K562 (cell line): ENCODE data around the gene GAL3ST3. TPM values are rescaled to one million over a fixed set of nuclear protein-coding genes. Genes with fewer than 3 reads are reported as not detected.
A peak's percentile ranks its signal among the peaks of the same experiment; 100 is the strongest.

Source experiments
- ATAC-seq: fragments of 200-7000 bp; cut with Tn5 transposase; 3 replicates; pipeline ENCODE4 v1.9.1; 2020; ENCODE audit warnings: moderate library complexity
- BruUV-seq: library from RNA; stranded (reverse); fragments of 400-500 nt; replicated peaks from 2 replicates; lab custom pipeline; 2021; lab: Mats Ljungman, UMichigan
- CTCF ChIA-PET: fragments of 300-600 bp; formaldehyde crosslinking; extraction: SDS; loops from one replicate; lab custom pipeline; 2021; ENCODE audit warnings: low intra/inter-chr PET ratio; lab: Yijun Ruan, JAX
- POLR2A ChIA-PET: fragments of 300-600, 350-650 bp; sonication (Branson Sonifier 250); formaldehyde crosslinking; extraction: SDS; loops from one replicate; lab custom pipeline; 2021; ENCODE audit warnings: antibody characterized with exemption, inconsistent platforms; lab: Yijun Ruan, JAX
- DNase-seq, 4 experiments: peaks; one replicate each; pipeline versions ENCODE4 v3.0.0 to v3.0.0-alpha.2; 2011 to 2018; ENCODE audit warnings: low spot score in 3 of 4, mixed read lengths in 3 of 4; ENCODE audit errors: extremely low read depth in 1 of 4
- FAIRE-seq: peaks from 2 replicates; lab custom pipeline; 2011; peaks lifted over from hg19 to GRCh38; lab: Jason Lieb, UNC
- H2AFZ ChIP-seq: 2 replicates; pipeline ENCODE4 v1.6.0; 2011; ENCODE audit warnings: low read depth, low read length, control low read depth, inconsistent platforms
- H3K27ac ChIP-seq: fragments of 200-600 bp; 3 replicates; pipeline ENCODE4 v1.8.0; 2011; ENCODE audit warnings: low read depth, mild to moderate bottlenecking, control low read depth, inconsistent platforms, low read length, moderate library complexity, mixed read lengths; ENCODE audit errors: extremely low read depth
- H3K27me3 ChIP-seq, 2 experiments: fragments of 300-600 bp in 1 of 2; 2 replicates in 1 of 2; 3 replicates in 1 of 2; pipeline versions ENCODE4 v1.6.0 to v1.8.0; 2011; ENCODE audit warnings: inconsistent platforms in 2 of 2, low read length in 2 of 2, mild to moderate bottlenecking in 1 of 2, mixed read lengths in 1 of 2, moderate library complexity in 1 of 2; ENCODE audit not compliant: control insufficient read depth in 2 of 2, insufficient read depth in 2 of 2
- H3K36me3 ChIP-seq: fragments of 300-600 bp; 3 replicates; pipeline ENCODE4 v1.8.0; 2011; ENCODE audit warnings: mild to moderate bottlenecking, low read length, inconsistent platforms; ENCODE audit not compliant: control insufficient read depth, insufficient read depth
- H3K4me1 ChIP-seq, 2 experiments: fragments of 200-600 bp in 1 of 2; replicated peaks in 1 of 2; 2 replicates in 1 of 2; 3 replicates in 1 of 2; pipeline versions ENCODE4 v1.5.1 to v1.8.0; 2011; ENCODE audit warnings: inconsistent platforms in 2 of 2, low read length in 2 of 2, mild to moderate bottlenecking in 1 of 2, mixed read lengths in 1 of 2, moderate library complexity in 1 of 2; ENCODE audit not compliant: control insufficient read depth in 2 of 2, insufficient read depth in 2 of 2
- H3K4me2 ChIP-seq: 2 replicates; pipeline ENCODE4 v1.6.1; 2011; ENCODE audit warnings: low read length, control low read depth, inconsistent platforms, mixed read lengths; ENCODE audit not compliant: insufficient read depth
- H3K4me3 ChIP-seq: fragments of 200-600 bp; sonication (generic), shearing (Covaris generic); 2 replicates; pipeline ENCODE4 v1.5.1; 2016; ENCODE audit warnings: control low read depth, inconsistent platforms
- H3K79me2 ChIP-seq: fragments of 200-600 bp; 3 replicates; pipeline ENCODE4 v1.8.0; 2011; ENCODE audit warnings: low read length, inconsistent platforms; ENCODE audit not compliant: control insufficient read depth, insufficient read depth
- H3K9ac ChIP-seq, 2 experiments: 2 replicates each; pipeline versions ENCODE4 v1.6.0 to v1.6.1; 2011; ENCODE audit warnings: low read depth in 2 of 2, low read length in 2 of 2, control low read depth in 1 of 2, inconsistent platforms in 1 of 2, mild to moderate bottlenecking in 1 of 2, mixed read lengths in 1 of 2; ENCODE audit not compliant: insufficient read depth in 1 of 2
- H3K9me1 ChIP-seq: one replicate; pipeline ENCODE4 v1.6.0; 2011; ENCODE audit warnings: inconsistent platforms, mild to moderate bottlenecking, low read length, moderate library complexity; ENCODE audit not compliant: control insufficient read depth, insufficient read depth
- H3K9me3 ChIP-seq: replicated peaks from 2 replicates; pipeline ENCODE4 v1.5.1; 2011; ENCODE audit warnings: low read depth, low read length, inconsistent platforms; ENCODE audit not compliant: control insufficient read depth, insufficient read depth
- H4K20me1 ChIP-seq: replicated peaks from 2 replicates; pipeline ENCODE4 v1.6.1; 2011; ENCODE audit warnings: low read length, inconsistent platforms, mixed read lengths; ENCODE audit not compliant: control insufficient read depth, insufficient read depth
- ARID1B ChIP-seq: fragments of 450-650 bp; IDR thresholded peaks from 2 replicates; pipeline ENCODE4 v1.6.1; 2016; ENCODE audit warnings: antibody characterized with exemption, mild to moderate bottlenecking, inconsistent platforms
- CEBPG ChIP-seq, 3 experiments: fragments of 200-800 bp in 1 of 3; sonication (Bioruptor generic) in 1 of 3; sonication (generic) in 1 of 3; formaldehyde crosslinking in 1 of 3; IDR thresholded peaks in 2 of 3; conservative IDR thresholded peaks in 1 of 3; 2 replicates each; pipeline versions ENCODE4 v1.6.1 to v1.8.0; 2016 to 2022; ENCODE audit warnings: missing compliant biosample characterization in 2 of 3, missing genetic modification characterization in 2 of 3, mild to moderate bottlenecking in 1 of 3, missing genetic modification reagents in 1 of 3
- FOXJ2 ChIP-seq: fragments of 200-800 bp; sonication (Bioruptor generic); IDR thresholded peaks from 2 replicates; pipeline ENCODE4 v1.6.1; 2016; ENCODE audit warnings: missing genetic modification characterization, missing compliant biosample characterization
- HCFC1 ChIP-seq: IDR thresholded peaks from 2 replicates; pipeline ENCODE4 v1.6.1; 2012; ENCODE audit warnings: low read depth, low read length, improper control_type of control experiment
- KLF10 ChIP-seq: fragments of 250-450 bp; sonication (Bioruptor Pico); IDR thresholded peaks from 2 replicates; pipeline ENCODE4 v1.6.1; 2021; ENCODE audit warnings: matching md5 sums
- NELFE ChIP-seq: IDR thresholded peaks from 2 replicates; pipeline ENCODE4 v1.6.1; 2011; ENCODE audit warnings: mild to moderate bottlenecking; ENCODE audit not compliant: insufficient read depth, insufficient read length
- ZNF766 ChIP-seq: fragments of 200-800 bp; sonication (Bioruptor generic); conservative IDR thresholded peaks from 2 replicates; pipeline ENCODE4 v1.6.1; 2016; ENCODE audit warnings: missing genetic modification characterization, missing compliant biosample characterization
- WGBS: fragments of 100-300 bp; shearing (Covaris generic); methylation state at CpG from one replicate; pipeline ENCODE4 v1.1.6; 2016; ENCODE audit warnings: low coverage, mixed read lengths; ENCODE audit not compliant: insufficient coverage; ENCODE audit errors: missing lambda C conversion rate; 5-methylcytosine and 5-hydroxymethylcytosine counted together
- in situ Hi-C: fragments of 300-500 bp; cut with MboI; formaldehyde crosslinking; loops from 4 replicates; pipeline ENCODE4 v1.15.0; 2018; ENCODE audit warnings: inconsistent platforms, mixed read lengths
- intact Hi-C: fragments of 100-400 bp; cut with micrococcal nuclease; formaldehyde crosslinking; loops from 2 replicates; pipeline ENCODE4 v1.14.2; 2022
- polyA plus RNA-seq, 8 experiments: library from polyadenylated mRNA; depleted of rRNA in 4 of 8; stranded (reverse) in 5 of 8; unstranded in 3 of 8; fragments of >200 nt; fragmentation: Nextera tagmentation in 2 of 8; fragmentation: Illumina TruSeq in 1 of 8; extraction: Ambion mirVana in 2 of 8; extraction: Trizol in 1 of 8; gene quantifications; 2 replicates each; pipeline versions ENCODE4 v1.2.1 to v1.2.3, GENCODE V29; 2011 to 2014; ENCODE audit warnings: inconsistent platforms in 1 of 8, missing spikeins in 1 of 8
- total RNA-seq, 7 experiments: library from RNA; depleted of rRNA in 6 of 7; stranded (reverse); fragments of >200 nt in 6 of 7; fragmentation: Illumina TruSeq in 2 of 7; extraction: Trizol in 2 of 7; gene quantifications; 2 replicates each; pipeline versions ENCODE4 v1.2.1 to v1.2.3, GENCODE V29; 2011 to 2021; ENCODE audit warnings: low replicate concordance in 1 of 7
- TF ChIP-seq, protein P1 (sequence below): sonication (generic); formaldehyde crosslinking; IDR thresholded peaks from 2 replicates; pipeline ENCODE4 v1.8.1; 2023; ENCODE audit warnings: missing genetic modification reagents, mild to moderate bottlenecking, borderline replicate concordance
- TF ChIP-seq, protein P2 (sequence below): fragments of 450-650 bp; IDR thresholded peaks from 2 replicates; pipeline ENCODE4 v1.6.1; 2016; ENCODE audit warnings: antibody characterized with exemption
- TF ChIP-seq, protein P3 (sequence below): fragments of 450-650 bp; IDR thresholded peaks from 2 replicates; pipeline ENCODE4 v1.6.1; 2017; ENCODE audit warnings: mild to moderate bottlenecking, moderate library complexity
- TF ChIP-seq, protein P4 (sequence below): fragments of 450-650 bp; IDR thresholded peaks from 2 replicates; pipeline ENCODE4 v1.6.1; 2016; ENCODE audit warnings: mild to moderate bottlenecking

The GAL3ST3 gene
- total and polyA plus RNA-seq, 9 of the 15 experiments (the other 6 are each of a cell fraction or from before 2014, with no cell fraction given): not detected

DNA sequence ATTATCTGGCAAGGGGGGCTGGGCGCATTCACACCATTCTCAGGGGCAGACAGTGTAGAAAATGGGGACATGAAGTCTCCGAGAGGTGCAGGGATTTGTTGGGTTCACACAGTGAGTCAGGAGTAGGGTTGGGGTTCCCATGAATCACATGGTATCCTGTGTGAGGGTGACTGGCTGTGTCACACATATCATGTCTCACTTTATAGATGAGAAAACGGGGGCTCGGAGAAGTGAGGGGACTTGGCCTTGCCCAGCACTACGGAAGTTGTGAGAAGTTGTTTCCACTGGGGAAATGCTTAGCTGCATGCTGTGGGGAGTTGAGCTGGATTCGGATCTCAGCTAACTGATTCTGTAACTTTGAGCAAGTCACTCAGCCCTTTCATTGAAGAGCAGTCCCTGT is 4.2 kb downstream of the GAL3ST3 start:
- no peak overlapping the region for H3K4me3 ChIP-seq
- WGBS: 9% methylated on average over 6 of the region's 6 CpGs

More for the DNA sequence above, 4.2 kb downstream of the GAL3ST3 start:
- intact Hi-C loops (loop anchor here (1.0 kb wide), 1 partner anchor 38 kb away; no protein-coding TSS in a partner anchor), in situ Hi-C loops (no loop called here)
- H3K27me3 ChIP-seq: no peaks in the 10 kb centered on the region; a peak in 1 of 5 replicates
- BruUV-seq: no TSS peak
- DNase-seq (no peak), FAIRE-seq (no peak), ATAC-seq (no peak)
- H3K27ac ChIP-seq: no peak overlapping the region
- no peaks in the 10 kb centered on the region for H3K36me3 ChIP-seq
- H3K9me1 ChIP-seq: no peaks in the 10 kb centered on the region
- ChIA-PET CTCF (interaction anchor here (1.9 kb wide), 1 partner anchor 56 kb away, joined by 5 read pairs; no protein-coding TSS in a partner anchor), POLR2A (interaction anchor here (0.6 to 1.5 kb wide), 7 partner anchors 10 to 594 kb away, joined by 3 to 10 read pairs (median 3); no protein-coding TSS in a partner anchor)
- H2AFZ ChIP-seq: peak overlapping the region; percentile 76
- H3K9me3 ChIP-seq: no peaks in the 10 kb centered on the region
- no peaks in the 10 kb centered on the region for H3K79me2 ChIP-seq
- peaks cover 0 to 6% of the 10 kb centered on the region in 2 experiments; a peak in 2 of 5 replicates for H3K4me1 ChIP-seq
- peak overlapping the region; percentile 71 for H3K4me2 ChIP-seq
- TF ChIP-seq ARID1B: no peak
- TF ChIP-seq NELFE: no peak
- TF ChIP-seq, protein P1, sequence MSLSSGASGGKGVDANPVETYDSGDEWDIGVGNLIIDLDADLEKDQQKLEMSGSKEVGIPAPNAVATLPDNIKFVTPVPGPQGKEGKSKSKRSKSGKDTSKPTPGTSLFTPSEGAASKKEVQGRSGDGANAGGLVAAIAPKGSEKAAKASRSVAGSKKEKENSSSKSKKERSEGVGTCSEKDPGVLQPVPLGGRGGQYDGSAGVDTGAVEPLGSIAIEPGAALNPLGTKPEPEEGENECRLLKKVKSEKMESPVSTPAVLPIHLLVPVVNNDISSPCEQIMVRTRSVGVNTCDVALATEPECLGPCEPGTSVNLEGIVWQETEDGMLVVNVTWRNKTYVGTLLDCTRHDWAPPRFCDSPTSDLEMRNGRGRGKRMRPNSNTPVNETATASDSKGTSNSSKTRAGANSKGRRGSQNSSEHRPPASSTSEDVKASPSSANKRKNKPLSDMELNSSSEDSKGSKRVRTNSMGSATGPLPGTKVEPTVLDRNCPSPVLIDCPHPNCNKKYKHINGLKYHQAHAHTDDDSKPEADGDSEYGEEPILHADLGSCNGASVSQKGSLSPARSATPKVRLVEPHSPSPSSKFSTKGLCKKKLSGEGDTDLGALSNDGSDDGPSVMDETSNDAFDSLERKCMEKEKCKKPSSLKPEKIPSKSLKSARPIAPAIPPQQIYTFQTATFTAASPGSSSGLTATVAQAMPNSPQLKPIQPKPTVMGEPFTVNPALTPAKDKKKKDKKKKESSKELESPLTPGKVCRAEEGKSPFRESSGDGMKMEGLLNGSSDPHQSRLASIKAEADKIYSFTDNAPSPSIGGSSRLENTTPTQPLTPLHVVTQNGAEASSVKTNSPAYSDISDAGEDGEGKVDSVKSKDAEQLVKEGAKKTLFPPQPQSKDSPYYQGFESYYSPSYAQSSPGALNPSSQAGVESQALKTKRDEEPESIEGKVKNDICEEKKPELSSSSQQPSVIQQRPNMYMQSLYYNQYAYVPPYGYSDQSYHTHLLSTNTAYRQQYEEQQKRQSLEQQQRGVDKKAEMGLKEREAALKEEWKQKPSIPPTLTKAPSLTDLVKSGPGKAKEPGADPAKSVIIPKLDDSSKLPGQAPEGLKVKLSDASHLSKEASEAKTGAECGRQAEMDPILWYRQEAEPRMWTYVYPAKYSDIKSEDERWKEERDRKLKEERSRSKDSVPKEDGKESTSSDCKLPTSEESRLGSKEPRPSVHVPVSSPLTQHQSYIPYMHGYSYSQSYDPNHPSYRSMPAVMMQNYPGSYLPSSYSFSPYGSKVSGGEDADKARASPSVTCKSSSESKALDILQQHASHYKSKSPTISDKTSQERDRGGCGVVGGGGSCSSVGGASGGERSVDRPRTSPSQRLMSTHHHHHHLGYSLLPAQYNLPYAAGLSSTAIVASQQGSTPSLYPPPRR (CRISPR knock-in tag): no peak
- TF ChIP-seq, protein P2, sequence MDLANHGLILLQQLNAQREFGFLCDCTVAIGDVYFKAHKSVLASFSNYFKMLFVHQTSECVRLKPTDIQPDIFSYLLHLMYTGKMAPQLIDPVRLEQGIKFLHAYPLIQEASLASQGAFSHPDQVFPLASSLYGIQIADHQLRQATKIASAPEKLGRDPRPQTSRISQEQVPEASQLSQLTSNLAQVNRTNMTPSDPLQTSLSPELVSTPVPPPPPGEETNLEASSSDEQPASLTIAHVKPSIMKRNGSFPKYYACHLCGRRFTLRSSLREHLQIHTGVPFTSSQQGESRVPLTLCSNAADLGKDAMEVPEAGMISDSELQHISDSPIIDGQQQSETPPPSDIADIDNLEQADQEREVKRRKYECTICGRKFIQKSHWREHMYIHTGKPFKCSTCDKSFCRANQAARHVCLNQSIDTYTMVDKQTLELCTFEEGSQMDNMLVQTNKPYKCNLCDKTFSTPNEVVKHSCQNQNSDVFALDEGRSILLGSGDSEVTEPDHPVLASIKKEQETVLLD: no peak
- TF ChIP-seq KLF10 (CRISPR knock-in tag): no peak
- no peak for TF ChIP-seq ZNF766 (CRISPR knock-in tag)
- TF ChIP-seq, protein P3, sequence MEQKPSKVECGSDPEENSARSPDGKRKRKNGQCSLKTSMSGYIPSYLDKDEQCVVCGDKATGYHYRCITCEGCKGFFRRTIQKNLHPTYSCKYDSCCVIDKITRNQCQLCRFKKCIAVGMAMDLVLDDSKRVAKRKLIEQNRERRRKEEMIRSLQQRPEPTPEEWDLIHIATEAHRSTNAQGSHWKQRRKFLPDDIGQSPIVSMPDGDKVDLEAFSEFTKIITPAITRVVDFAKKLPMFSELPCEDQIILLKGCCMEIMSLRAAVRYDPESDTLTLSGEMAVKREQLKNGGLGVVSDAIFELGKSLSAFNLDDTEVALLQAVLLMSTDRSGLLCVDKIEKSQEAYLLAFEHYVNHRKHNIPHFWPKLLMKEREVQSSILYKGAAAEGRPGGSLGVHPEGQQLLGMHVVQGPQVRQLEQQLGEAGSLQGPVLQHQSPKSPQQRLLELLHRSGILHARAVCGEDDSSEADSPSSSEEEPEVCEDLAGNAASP: no peak
- no peak for TF ChIP-seq CEBPG (CRISPR knock-in tag; IDR thresholded peaks at IDR 0.05)
- TF ChIP-seq CEBPG (tag; conservative IDR thresholded peaks at IDR 0.05 in 1 of 2, IDR thresholded peaks at IDR 0.05 in 1 of 2): no peak
- TF ChIP-seq, protein P4, sequence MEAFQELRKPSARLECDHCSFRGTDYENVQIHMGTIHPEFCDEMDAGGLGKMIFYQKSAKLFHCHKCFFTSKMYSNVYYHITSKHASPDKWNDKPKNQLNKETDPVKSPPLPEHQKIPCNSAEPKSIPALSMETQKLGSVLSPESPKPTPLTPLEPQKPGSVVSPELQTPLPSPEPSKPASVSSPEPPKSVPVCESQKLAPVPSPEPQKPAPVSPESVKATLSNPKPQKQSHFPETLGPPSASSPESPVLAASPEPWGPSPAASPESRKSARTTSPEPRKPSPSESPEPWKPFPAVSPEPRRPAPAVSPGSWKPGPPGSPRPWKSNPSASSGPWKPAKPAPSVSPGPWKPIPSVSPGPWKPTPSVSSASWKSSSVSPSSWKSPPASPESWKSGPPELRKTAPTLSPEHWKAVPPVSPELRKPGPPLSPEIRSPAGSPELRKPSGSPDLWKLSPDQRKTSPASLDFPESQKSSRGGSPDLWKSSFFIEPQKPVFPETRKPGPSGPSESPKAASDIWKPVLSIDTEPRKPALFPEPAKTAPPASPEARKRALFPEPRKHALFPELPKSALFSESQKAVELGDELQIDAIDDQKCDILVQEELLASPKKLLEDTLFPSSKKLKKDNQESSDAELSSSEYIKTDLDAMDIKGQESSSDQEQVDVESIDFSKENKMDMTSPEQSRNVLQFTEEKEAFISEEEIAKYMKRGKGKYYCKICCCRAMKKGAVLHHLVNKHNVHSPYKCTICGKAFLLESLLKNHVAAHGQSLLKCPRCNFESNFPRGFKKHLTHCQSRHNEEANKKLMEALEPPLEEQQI: no peak
- TF ChIP-seq FOXJ2: no peak
- no peak for TF ChIP-seq HCFC1
- peak overlapping the region in 1 of 2 experiments; percentile 29; a peak in 1 of 4 replicates for H3K9ac ChIP-seq
- no peaks in the 10 kb centered on the region for H4K20me1 ChIP-seq
